HG03342 (cell line): ENCODE measurements around the gene LIPM.
A peak's percentile ranks its signal among the peaks of the same experiment; 100 is the strongest.
"Not testable (repeated sequence)": the region's sequence is repeated elsewhere in the genome, so short reads cannot be mapped to it uniquely, and the experiment has no call there.

Experiments
- ATAC-seq: cut with Tn5 transposase; IDR thresholded peaks from one replicate; pipeline ENCODE4 v1.9.1; 2021; ENCODE audit warnings: mild to moderate bottlenecking, moderate library complexity; ENCODE audit not compliant: unreplicated experiment

The LIPM gene

DNA sequence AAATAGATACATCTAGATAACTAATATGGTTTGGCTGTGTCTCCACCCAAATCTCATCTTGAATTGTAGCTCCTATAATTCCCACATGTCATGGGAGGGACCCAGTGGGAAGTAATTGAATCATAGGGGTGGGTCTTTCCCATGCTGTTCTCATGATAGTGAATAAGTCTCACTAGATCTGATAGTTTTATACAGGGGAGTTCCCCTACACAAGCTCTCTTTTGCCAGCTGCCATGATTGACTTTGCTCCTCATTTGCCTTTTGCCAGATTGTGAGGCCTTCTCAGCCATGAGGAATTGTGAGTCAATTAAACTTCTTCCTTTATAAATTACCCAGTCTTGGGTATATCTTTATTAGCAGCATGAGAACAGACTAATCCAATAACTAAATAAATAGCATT is 35.1 kb downstream of the LIPM start:
- not testable (repeated sequence) for ATAC-seq

DNA sequence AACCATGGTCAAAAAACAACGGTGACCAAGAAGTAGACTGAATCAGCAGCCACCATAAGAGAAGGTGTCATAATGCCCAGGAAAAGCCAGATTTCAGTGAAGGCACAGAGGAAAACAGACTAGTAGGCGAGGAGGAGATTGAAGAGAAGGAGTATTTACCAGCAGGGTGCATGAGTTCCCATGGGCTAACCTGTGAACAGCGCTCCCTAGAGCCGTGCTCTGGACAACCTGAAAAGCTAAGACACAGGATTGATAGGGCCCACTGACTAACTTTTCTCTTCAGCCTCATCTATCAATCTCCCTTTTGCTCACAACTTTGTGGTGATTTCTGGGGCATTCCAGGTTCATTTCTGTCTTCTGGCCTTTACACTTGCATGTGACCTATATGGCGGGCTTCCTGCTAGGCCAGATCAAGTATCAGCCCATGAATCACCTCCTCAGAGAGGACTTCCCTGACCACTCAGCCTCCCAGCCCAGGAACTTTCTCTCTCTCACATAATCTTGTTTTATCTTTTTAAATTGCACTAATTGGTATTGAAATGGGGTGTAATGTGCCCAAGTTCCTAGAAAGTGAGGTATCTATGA is 36.3 kb downstream of the LIPM start:
- no peak for ATAC-seq

DNA sequence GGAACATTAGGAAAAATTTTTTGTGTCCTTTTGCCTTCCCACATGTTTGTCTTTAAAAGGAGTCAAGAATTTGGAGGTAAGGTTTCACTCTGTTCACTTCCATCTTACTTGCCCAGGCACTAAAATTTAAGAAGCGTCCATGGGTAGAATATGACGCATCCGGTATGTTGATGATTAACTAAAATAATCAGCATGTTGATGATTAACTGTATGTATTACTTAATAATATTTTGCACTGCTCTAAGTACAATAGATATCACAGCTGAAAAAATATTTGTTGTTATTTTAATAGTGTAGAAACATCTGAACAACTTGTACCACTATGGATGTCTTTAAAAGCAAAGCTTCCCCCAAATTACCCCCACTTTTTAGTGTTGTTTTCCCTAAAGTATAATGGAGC is 37.6 kb downstream of the LIPM start:
- no peak for ATAC-seq

DNA sequence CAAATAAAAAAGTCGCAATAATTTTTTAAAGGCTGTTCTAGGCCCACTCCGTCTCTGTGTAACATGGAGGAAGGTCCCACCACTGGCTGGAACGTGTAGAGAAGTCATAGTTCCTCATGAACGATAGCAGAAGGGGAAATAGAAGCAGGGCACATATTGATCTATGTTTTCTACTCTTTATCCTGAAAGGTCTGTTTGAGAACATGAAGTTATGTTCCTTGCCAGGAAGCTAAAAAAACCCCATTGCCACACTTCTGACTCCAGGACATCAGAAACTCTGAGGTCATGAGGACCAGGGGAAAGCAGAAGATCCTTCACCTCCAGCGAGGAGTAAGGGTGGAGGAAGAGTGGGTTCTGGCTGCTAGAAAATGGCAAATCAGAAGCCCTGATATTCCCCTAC is 38.4 kb downstream of the LIPM start:
- ATAC-seq: no peak

DNA sequence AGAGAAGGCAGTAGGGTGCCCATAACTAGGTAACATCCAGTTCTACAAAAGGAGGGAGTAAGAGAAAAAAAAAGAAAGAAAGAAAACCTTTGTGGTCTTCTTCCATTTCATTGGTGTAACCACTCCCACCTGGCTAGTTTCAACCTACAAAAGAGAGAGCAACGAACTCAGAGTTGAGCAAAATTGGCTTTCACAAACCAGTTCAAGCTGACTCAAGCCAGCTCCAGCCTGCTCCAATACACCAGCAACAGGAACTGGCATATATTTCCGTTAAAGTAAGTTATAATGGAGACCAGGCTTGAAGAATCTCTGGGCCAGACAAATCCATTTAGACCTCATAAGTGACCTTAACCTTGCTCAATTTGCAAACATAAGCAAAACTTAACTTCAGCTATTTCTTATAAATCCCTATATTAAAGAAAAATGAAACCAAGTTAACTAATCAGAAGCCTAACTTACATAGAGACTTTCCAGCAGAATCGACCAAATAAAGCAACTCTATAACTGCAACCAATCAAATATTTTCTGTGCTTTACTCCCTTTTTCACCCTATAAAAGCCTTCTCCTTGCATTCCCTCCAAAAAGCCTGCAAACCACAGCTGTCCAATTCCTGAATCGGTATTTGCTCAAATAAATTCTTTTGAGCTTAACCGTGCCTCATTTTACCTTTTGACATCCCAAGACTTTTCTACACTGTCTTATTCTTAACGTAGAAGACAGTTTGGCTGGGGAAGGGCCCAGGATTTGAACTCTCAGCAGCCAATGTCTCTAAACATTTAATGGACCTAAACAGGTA is 39.0 kb downstream of the LIPM start:
- ATAC-seq: no peak

DNA sequence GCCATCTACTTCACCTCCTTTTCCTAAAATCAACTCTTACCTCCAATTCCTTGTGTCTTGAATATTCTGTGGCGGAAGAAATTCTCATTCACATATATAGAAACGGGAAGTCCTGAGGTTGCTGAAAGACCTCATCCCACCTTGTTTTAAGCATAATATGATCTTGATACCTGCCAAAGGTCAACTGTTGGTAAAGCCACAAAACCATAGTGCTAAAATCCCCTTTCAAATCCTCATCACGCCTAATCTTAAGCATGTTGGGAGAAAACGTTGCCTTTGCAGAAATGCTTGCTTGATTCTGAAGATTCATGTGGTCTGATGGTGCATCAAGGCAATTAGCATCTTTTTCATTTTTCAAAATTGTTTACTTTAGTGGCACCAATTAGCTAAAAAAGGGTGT is 40.6 kb downstream of the LIPM start:
- ATAC-seq: no peak

DNA sequence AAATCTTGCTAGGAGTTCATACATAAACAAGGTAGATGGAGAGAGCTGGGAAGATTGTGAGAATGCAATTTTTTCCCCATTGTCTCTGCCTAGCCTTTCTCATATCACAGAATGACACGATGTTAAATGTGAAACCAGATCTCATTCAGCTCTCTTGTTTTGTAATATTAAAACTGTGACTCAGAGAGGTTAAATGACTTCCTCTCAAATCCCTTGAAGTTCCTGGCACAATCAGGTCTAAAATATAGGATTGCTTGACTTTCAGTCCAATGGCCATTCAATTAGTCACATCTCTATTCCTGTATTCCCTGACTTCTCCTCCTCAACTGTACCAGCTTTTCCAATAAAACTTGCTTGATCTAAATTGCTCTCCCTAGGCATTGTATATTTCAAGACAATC is 46.0 kb downstream of the LIPM start:
- no peak for ATAC-seq

DNA sequence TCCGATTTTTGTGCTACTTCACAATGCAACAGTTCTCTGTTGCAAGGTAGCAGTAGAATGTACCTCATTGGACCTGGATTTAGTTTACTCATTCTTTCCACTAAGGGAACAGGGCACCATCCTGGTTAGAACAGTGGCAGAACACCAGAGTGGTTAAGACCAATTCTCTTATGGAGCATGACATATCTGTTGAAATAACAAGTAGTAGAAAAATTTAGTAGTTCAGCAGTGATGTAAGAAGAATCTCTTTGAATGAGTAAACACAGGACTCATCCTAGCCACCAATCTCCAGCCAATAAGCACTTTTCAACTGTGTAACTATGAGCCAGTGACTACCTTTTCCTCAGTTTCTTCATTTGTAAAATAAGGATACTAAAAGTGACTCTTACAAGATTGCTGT is 46.7 kb downstream of the LIPM start:
- no peak for ATAC-seq

DNA sequence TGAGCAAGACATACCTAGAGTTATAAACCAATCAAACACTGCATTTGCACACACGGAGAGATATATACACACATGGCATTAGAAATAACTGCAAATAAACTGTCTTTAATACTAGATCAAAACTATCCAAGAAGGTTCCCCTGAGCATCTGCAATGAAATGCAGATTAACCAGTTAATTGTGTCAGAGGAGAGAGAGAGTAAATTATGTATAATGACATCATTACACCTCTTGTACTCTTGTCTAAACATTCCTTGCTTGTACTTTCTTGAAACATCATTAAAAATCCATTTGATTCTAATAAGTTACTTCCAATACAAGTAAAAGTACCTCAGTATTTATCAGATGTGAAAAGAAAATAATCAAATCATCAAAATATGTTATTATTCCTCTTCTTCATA is 48.2 kb downstream of the LIPM start:
- no peak for ATAC-seq

DNA sequence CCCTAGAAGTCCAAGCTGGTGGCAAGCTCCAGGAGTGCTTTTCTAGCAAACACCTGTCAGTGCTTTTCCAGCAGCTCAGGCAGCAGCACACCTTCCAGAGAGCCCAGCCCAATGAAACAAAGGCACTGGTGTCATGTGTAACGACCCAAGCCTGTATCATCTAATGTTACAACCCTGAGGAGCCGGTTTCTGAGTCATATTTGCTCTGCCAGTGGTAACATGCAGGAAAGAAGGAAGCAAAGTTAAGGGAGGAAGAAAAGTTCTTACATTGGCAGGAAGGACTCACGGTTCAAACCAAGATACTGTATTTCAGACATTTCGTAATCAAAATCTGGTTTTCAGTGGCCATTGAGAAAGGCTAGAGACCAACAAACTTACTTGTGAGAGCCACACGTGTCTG is 49.2 kb downstream of the LIPM start, which contains the start of gene ANKRD22:
TSS of gene ANKRD22 (minus strand) at position 139 of the 400 bp plus-strand sequence. CDS start 237 bp downstream, outside the sequence.
- ATAC-seq: no peak

DNA sequence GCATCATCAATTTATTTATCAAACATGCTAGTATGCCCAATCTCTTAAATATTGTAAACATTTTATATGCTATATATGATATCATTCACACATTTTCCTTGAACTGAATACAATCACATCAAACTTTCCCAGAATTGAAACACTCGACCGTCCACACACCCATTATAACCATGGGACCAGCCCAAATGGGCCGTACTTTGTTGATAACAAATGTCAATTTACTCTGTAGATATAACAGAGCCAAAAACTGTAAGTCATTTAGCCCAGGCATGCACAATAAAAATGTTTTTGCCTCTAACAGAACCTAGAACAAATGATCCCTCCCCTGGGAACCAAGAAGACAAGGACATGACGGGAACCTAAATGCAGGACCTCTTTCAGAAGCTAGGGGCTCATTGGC is 49.8 kb downstream of the LIPM start:
- no peak for ATAC-seq

DNA sequence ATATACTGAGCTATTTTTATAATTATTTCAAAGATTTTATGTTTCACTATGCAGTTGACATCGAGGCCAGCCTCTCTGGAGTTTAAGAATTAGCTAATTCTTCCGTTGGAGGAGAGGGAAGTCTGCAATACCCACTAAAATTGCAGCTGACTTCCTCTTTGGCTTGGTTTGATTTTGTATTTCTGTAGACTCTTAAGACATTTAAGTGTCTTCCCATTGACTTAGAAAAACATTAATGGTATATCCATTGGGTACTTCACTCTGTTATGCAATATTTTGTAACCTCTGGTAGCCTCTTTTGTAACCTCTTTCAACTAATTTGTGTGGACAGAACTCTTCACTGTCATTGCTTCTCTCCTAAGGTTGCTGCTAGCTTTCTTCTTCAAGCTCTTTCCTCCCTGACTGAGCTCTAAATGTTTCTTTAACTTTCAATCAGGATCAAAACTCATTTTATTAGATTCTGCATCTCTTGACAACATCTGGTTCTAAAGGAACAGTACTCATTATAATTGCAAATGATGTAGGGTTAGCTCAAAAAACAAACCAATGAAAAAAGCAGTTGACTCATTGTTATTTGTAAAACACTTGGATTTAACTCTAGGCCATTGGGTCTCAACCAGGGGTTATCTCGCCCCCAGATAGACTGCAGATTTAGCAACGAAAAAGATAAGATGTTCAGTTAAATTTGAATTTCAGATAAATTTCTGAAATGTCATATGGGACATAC is 50.8 kb downstream of the LIPM start:
- no peak for ATAC-seq

DNA sequence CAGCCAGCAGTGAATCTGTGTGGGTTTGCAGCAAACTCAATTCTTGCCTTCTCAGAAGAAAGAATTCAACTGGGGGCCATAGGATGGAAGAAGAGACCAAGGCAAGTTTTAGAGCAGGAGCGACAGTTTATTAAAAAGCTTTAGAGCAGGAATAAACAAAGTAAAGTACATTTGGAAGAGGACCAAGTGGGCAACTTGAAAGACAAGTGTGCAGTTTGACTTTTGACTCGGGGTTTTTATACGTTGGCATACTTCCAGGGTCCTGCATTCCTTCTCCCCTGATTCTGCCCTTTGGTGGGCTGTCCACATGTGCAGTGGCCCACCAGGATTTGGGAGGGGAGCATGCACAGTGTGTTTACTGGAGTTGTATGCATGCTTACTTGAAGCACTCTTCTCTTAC is 52.2 kb downstream of the LIPM start:
- no peak for ATAC-seq

DNA sequence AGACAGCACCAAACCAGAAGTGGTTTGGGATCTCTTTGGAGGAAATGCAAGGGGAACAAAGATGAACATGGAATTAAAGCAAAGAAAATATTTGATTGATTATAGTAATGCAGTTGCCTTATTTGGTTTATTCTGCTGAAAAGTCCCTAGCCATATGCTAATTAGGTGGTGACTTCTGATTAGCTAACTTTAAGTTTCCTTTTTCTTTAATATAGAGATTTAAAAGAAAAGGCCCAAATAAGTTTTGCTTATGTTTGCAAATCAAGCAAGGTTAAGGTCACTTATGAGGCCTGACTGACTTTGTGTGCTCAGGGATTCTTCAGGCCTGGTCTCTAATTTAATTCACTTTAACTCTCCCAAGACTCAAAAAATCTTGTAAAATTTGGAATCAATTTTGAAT is 55.3 kb downstream of the LIPM start:
- ATAC-seq: no peak

DNA sequence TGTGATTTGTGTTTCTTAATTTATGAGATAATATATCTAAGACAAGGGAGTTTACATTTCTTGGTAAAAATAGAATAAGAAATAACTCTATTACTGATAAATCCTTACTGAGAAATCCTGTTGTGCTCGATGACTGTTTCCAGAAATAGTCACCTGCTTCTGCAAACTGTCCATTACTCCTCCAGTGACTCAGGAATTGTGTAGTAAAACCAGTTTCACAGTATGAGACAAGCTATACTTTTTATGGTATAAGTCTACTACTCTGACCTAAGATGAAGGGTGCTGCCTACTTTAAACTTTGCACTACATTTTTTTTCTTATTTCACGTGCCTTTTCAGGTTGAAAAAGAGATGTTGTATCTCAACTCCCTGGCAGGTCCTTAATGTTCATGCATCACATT is 56.0 kb downstream of the LIPM start:
- ATAC-seq: no peak

DNA sequence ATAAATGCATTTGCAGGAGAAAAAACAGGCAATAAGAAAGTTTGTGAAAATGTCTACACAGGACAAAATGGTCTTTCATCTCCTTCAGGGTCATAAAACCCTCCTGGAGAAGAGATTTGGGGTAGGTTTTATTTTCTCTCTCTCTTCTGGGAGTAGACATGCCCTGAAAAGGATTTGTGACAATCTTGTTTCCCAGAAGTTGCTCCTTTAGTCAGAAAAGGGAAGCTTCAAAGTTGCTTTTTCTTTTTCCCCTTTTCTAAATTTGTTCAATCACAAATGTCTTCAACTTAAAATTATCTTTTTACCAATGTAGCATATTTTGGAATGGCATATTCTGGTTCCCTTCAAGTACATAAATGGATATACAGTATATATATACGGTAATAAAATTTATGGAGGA is 58.5 kb downstream of the LIPM start:
- ATAC-seq: no peak

DNA sequence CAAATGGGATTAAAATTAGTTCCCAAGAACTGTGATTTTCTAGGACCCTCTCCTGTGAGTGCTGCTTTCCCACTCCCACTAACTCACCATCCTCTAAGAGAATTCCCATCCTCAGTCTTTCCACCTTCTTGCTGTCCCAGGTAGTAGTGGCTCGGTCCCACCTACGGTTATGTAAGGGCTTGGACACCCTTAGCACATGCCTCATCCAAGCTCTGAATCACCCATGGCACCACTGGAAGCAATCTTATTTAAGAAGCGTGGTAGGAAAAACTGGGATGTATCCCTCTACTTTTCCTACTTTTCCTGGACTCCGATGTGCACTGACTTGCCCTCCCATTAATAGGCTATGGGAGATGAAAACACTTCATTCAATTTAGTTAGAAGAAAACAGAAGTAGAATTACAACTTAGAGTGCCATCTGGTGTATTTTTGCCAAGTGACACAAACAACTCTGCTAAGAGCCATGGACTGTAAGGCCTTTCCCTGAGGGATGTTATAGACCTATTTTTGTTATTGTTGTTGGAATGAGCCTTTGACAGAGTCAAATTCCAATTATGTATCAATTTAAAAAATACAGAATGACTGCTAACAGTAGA is 62.8 kb downstream of the LIPM start:
- ATAC-seq: no peak

DNA sequence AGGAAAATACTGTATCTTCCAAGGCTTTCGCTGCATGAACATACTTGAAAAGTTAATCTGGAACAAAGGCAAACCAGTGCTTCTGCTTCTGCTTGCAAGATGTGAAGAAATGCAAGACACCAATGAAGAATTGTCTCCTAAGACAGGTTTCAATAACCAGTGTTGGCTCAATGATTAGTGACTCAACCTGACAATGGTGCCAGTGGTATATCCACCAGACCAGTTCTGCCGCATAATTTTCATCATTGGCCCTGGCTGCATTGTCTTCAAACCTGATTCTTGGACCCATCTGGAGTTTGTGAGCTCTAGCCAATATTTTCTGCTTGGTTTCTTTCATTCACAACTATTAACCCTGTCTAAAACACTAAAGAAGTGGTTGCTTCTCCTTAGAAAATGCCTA is 63.9 kb downstream of the LIPM start:
- ATAC-seq: no peak

DNA sequence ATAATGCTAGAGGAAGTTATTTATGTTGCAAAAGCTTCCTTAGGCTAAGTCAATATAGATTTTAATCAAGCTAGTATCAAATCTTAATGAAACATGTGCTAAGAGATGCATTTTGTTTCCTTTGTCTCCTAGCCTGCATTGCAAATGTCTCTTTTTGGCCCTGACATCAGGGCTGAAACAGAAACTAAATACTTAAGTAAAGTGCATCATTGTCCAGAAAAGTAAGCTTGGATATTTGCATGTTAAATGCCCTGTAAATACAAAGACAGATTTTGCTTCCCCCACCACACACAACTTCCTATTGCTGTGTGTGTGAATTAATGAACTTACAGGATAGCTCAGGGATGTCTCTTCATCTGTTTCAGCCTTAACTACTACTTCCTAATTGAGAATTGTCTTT is 67.6 kb downstream of the LIPM start:
- ATAC-seq: peak; percentile 70
